ENCODE results near the gene ARHGAP40. TPM values are rescaled to one million over a fixed set of nuclear protein-coding genes. Genes with fewer than 3 reads are reported as not detected.

Gene ARHGAP40
- total and polyA plus RNA-seq, 2 experiments from 2014 or later = 0.21 TPM; not detected in 1

- Histone ChIP-seq H3F3A (replicated peaks; ENCODE audit: low read depth) (no peaks in the 10 kb centered on the region), H3K4me2 (no peak overlapping the region), H3K9me2 (ENCODE audit: insufficient read depth) (0 out of 2 replicates have a peak, but pooled peaks cover 3% of the 10 kb centered on the region), H3K27ac (ENCODE audit: low read depth) (no peak overlapping the region), H3K27me3 (ENCODE audit: insufficient read depth) (no peaks in the 10 kb centered on the region), H4K20me1 (replicated peaks; ENCODE audit: insufficient read depth) (no peaks in the 10 kb centered on the region), H3K79me2 (replicated peaks; ENCODE audit: insufficient read depth) (no peaks in the 10 kb centered on the region), H3K4me1 (ENCODE audit: insufficient read depth) (peaks cover 6% of the 10 kb centered on the region), H3K36me3 (ENCODE audit: insufficient read depth) (no peaks in the 10 kb centered on the region), H3K4me3 (no peak overlapping the region), H2AFZ (no peak overlapping the region)
- Mint-ChIP-seq H3K27me3 (ENCODE audit: insufficient read depth, low read depth, poor library complexity) (peaks cover 2% of the 10 kb centered on the region), H3K27ac (no peak overlapping the region), H3K4me1 (peaks cover 17% of the 10 kb centered on the region; the same call in 2 of the 3 replicates), H3K9me3 (no peaks in the 10 kb centered on the region), H3K36me3 (ENCODE audit: low read depth) (no peaks in the 10 kb centered on the region), H3K4me3 (no peak overlapping the region)
- DNase-seq (ENCODE audit: low spot score) (peak; percentile 27), ATAC-seq (no peak)
- no peak for TF ChIP-seq POLR2AphosphoS5 (IDR thresholded peaks at IDR 0.05; ENCODE audit: low read depth)
Measured at GRCh38 chr20:38609815-38610214, 8.2 kb downstream of the ARHGAP40 start.

DNA sequence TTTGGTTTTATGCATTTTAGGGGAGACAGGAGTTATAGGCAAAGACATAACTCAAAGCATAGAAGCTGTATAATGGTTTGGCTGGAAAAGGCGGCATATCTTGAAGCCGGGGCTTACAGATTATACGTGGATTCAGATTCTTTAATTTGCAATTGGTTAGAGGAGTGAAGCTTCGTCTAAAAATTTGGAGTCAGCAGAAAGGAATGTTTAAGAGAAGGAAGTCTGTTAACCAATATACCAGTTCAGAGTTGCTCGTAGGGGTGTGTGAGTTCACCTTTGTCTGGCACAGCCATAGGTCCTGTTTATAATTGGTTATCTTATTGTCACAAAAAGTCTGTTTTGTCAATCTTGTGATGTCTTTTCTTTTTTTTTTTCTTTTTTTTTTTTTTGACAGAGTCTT lies 8.9 kb downstream of the ARHGAP40 start:
- peaks cover 2% of the 10 kb centered on the region for H3K27me3 Mint-ChIP-seq (ENCODE audit: insufficient read depth, low read depth, poor library complexity)
- no peaks in the 10 kb centered on the region for H3K79me2 ChIP-seq (replicated peaks; ENCODE audit: insufficient read depth)
- no peak overlapping the region for H3K4me3 Mint-ChIP-seq
- no peak for ATAC-seq
- no peak overlapping the region for H2AFZ ChIP-seq
- H3K36me3 Mint-ChIP-seq (ENCODE audit: low read depth) = no peaks in the 10 kb centered on the region
- 0 out of 2 replicates have a peak, but pooled peaks cover 3% of the 10 kb centered on the region for H3K9me2 ChIP-seq (ENCODE audit: insufficient read depth)
- H3F3A ChIP-seq (replicated peaks; ENCODE audit: low read depth) = no peaks in the 10 kb centered on the region
- H3K27ac Mint-ChIP-seq = no peak overlapping the region
- no peaks in the 10 kb centered on the region for H4K20me1 ChIP-seq (replicated peaks; ENCODE audit: insufficient read depth)
- H3K4me2 ChIP-seq = no peak overlapping the region
- H3K27me3 ChIP-seq (ENCODE audit: insufficient read depth) = no peaks in the 10 kb centered on the region
- peaks cover 6% of the 10 kb centered on the region for H3K4me1 ChIP-seq (ENCODE audit: insufficient read depth)
- no peaks in the 10 kb centered on the region for H3K36me3 ChIP-seq (ENCODE audit: insufficient read depth)
- H3K4me1 Mint-ChIP-seq = peaks cover 13% of the 10 kb centered on the region; the same call in 2 of the 3 replicates
- no peaks in the 10 kb centered on the region for H3K9me3 Mint-ChIP-seq
- H3K27ac ChIP-seq (ENCODE audit: low read depth) = no peak overlapping the region
- no peak for DNase-seq (ENCODE audit: low spot score)
- H3K4me3 ChIP-seq = no peak overlapping the region
- TF ChIP-seq ETS1 (IDR thresholded peaks at IDR 0.05) (no peak), ZNF331 (CRISPR knock-in tag; IDR thresholded peaks at IDR 0.05; ENCODE audit: low read depth) (no peak), CREB1 (CRISPR knock-in tag; IDR thresholded peaks at IDR 0.05; ENCODE audit: low read depth) (no peak), EZH2 (IDR thresholded peaks at IDR 0.05; ENCODE audit: low read depth, unreplicated experiment) (no peak), STAT1 (IDR thresholded peaks at IDR 0.05; ENCODE audit: unreplicated experiment) (no peak), JUNB (IDR thresholded peaks at IDR 0.05; ENCODE audit: unreplicated experiment) (no peak)
- TF ChIP-seq, protein P1, sequence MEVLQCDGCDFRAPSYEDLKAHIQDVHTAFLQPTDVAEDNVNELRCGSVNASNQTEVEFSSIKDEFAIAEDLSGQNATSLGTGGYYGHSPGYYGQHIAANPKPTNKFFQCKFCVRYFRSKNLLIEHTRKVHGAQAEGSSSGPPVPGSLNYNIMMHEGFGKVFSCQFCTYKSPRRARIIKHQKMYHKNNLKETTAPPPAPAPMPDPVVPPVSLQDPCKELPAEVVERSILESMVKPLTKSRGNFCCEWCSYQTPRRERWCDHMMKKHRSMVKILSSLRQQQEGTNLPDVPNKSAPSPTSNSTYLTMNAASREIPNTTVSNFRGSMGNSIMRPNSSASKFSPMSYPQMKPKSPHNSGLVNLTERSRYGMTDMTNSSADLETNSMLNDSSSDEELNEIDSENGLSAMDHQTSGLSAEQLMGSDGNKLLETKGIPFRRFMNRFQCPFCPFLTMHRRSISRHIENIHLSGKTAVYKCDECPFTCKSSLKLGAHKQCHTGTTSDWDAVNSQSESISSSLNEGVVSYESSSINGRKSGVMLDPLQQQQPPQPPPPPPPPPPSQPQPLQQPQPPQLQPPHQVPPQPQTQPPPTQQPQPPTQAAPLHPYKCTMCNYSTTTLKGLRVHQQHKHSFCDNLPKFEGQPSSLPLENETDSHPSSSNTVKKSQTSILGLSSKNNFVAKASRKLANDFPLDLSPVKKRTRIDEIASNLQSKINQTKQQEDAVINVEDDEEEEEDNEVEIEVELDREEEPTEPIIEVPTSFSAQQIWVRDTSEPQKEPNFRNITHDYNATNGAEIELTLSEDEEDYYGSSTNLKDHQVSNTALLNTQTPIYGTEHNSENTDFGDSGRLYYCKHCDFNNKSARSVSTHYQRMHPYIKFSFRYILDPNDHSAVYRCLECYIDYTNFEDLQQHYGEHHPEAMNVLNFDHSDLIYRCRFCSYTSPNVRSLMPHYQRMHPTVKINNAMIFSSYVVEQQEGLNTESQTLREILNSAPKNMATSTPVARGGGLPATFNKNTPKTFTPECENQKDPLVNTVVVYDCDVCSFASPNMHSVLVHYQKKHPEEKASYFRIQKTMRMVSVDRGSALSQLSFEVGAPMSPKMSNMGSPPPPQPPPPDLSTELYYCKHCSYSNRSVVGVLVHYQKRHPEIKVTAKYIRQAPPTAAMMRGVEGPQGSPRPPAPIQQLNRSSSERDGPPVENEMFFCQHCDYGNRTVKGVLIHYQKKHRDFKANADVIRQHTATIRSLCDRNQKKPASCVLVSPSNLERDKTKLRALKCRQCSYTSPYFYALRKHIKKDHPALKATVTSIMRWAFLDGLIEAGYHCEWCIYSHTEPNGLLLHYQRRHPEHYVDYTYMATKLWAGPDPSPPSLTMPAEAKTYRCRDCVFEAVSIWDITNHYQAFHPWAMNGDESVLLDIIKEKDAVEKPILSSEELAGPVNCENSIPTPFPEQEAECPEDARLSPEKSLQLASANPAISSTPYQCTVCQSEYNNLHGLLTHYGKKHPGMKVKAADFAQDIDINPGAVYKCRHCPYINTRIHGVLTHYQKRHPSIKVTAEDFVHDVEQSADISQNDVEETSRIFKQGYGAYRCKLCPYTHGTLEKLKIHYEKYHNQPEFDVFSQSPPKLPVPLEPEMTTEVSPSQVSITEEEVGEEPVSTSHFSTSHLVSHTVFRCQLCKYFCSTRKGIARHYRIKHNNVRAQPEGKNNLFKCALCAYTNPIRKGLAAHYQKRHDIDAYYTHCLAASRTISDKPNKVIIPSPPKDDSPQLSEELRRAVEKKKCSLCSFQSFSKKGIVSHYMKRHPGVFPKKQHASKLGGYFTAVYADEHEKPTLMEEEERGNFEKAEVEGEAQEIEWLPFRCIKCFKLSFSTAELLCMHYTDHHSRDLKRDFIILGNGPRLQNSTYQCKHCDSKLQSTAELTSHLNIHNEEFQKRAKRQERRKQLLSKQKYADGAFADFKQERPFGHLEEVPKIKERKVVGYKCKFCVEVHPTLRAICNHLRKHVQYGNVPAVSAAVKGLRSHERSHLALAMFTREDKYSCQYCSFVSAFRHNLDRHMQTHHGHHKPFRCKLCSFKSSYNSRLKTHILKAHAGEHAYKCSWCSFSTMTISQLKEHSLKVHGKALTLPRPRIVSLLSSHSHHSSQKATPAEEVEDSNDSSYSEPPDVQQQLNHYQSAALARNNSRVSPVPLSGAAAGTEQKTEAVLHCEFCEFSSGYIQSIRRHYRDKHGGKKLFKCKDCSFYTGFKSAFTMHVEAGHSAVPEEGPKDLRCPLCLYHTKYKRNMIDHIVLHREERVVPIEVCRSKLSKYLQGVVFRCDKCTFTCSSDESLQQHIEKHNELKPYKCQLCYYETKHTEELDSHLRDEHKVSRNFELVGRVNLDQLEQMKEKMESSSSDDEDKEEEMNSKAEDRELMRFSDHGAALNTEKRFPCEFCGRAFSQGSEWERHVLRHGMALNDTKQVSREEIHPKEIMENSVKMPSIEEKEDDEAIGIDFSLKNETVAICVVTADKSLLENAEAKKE (CRISPR knock-in tag; IDR thresholded peaks at IDR 0.05) = no peak
- TF ChIP-seq, protein P2, sequence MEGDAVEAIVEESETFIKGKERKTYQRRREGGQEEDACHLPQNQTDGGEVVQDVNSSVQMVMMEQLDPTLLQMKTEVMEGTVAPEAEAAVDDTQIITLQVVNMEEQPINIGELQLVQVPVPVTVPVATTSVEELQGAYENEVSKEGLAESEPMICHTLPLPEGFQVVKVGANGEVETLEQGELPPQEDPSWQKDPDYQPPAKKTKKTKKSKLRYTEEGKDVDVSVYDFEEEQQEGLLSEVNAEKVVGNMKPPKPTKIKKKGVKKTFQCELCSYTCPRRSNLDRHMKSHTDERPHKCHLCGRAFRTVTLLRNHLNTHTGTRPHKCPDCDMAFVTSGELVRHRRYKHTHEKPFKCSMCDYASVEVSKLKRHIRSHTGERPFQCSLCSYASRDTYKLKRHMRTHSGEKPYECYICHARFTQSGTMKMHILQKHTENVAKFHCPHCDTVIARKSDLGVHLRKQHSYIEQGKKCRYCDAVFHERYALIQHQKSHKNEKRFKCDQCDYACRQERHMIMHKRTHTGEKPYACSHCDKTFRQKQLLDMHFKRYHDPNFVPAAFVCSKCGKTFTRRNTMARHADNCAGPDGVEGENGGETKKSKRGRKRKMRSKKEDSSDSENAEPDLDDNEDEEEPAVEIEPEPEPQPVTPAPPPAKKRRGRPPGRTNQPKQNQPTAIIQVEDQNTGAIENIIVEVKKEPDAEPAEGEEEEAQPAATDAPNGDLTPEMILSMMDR (conservative IDR thresholded peaks at IDR 0.05; ENCODE audit: low read depth in 2 of 2) = no peak
- TF ChIP-seq, protein P3, sequence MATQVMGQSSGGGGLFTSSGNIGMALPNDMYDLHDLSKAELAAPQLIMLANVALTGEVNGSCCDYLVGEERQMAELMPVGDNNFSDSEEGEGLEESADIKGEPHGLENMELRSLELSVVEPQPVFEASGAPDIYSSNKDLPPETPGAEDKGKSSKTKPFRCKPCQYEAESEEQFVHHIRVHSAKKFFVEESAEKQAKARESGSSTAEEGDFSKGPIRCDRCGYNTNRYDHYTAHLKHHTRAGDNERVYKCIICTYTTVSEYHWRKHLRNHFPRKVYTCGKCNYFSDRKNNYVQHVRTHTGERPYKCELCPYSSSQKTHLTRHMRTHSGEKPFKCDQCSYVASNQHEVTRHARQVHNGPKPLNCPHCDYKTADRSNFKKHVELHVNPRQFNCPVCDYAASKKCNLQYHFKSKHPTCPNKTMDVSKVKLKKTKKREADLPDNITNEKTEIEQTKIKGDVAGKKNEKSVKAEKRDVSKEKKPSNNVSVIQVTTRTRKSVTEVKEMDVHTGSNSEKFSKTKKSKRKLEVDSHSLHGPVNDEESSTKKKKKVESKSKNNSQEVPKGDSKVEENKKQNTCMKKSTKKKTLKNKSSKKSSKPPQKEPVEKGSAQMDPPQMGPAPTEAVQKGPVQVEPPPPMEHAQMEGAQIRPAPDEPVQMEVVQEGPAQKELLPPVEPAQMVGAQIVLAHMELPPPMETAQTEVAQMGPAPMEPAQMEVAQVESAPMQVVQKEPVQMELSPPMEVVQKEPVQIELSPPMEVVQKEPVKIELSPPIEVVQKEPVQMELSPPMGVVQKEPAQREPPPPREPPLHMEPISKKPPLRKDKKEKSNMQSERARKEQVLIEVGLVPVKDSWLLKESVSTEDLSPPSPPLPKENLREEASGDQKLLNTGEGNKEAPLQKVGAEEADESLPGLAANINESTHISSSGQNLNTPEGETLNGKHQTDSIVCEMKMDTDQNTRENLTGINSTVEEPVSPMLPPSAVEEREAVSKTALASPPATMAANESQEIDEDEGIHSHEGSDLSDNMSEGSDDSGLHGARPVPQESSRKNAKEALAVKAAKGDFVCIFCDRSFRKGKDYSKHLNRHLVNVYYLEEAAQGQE (IDR thresholded peaks at IDR 0.05; ENCODE audit: unreplicated experiment) = no peak
